Activated T-cell treated with anti-CD3 and anti-CD28 coated beads, Interleukin-2, amount 50 U/mL, for 24 hours (primary cell): ENCODE measurements around the gene USP24.
A peak's percentile ranks its signal among the peaks of the same experiment; 100 is the strongest.
"Not testable (repeated sequence)": the region's sequence is repeated elsewhere in the genome, so short reads cannot be mapped to it uniquely, and the experiment has no call there.

Source experiments
- DNase-seq: peaks from one replicate; pipeline ENCODE4 v3.0.0-alpha.2; 2020
- H3K27ac Mint-ChIP-seq: 2 replicates; pipeline ENCODE4 v1.8.0; 2020; ENCODE audit warnings: mild to moderate bottlenecking, mixed read lengths
- H3K27me3 Mint-ChIP-seq: 2 replicates; pipeline ENCODE4 v1.8.0; 2020; ENCODE audit warnings: mixed read lengths
- H3K36me3 Mint-ChIP-seq: 2 replicates; pipeline ENCODE4 v1.8.0; 2020; ENCODE audit warnings: low read depth, mixed read lengths
- H3K4me1 Mint-ChIP-seq: 2 replicates; pipeline ENCODE4 v1.8.0; 2020; ENCODE audit warnings: low read depth, mixed read lengths
- H3K4me3 Mint-ChIP-seq: 2 replicates; pipeline ENCODE4 v1.8.0; 2020; ENCODE audit warnings: mild to moderate bottlenecking, moderate library complexity, mixed read lengths
- H3K9me3 Mint-ChIP-seq: 2 replicates; pipeline ENCODE4 v1.8.0; 2020; ENCODE audit warnings: mixed read lengths

Gene USP24

GRCh38 chr1:55243655-55244054 is 28.5 kb upstream of the USP24 start:
- Mint-ChIP-seq H3K36me3 (no peaks in the 10 kb centered on the region), H3K4me3 (no peak overlapping the region), H3K27me3 (no peaks in the 10 kb centered on the region), H3K27ac (no peak overlapping the region), H3K4me1 (no peaks in the 10 kb centered on the region), H3K9me3 (no peaks in the 10 kb centered on the region)
- DNase-seq, result no peak

GRCh38 chr1:55239548-55239947 is 24.4 kb upstream of the USP24 start:
- DNase-seq, result no peak
- Mint-ChIP-seq H3K36me3 (no peaks in the 10 kb centered on the region), H3K9me3 (no peaks in the 10 kb centered on the region), H3K4me1 (peaks cover 2% of the 10 kb centered on the region), H3K27ac (no peak overlapping the region), H3K27me3 (peaks cover 3% of the 10 kb centered on the region), H3K4me3 (no peak overlapping the region)

- Mint-ChIP-seq H3K36me3 (no peaks in the 10 kb centered on the region), H3K4me3 (no peak overlapping the region), H3K27ac (no peak overlapping the region), H3K4me1 (peaks cover 4% of the 10 kb centered on the region), H3K9me3 (no peaks in the 10 kb centered on the region), H3K27me3 (peaks cover 14% of the 10 kb centered on the region)
- no peak for DNase-seq
Measured at GRCh38 chr1:55235722-55236121, 20.6 kb upstream of the USP24 start.

- DNase-seq, result no peak
- Mint-ChIP-seq H3K4me1 (peaks cover 4% of the 10 kb centered on the region), H3K27me3 (peaks cover 14% of the 10 kb centered on the region), H3K36me3 (no peaks in the 10 kb centered on the region), H3K9me3 (no peaks in the 10 kb centered on the region), H3K4me3 (no peak overlapping the region), H3K27ac (no peak overlapping the region)
Measured at GRCh38 chr1:55234016-55234415, 18.9 kb upstream of the USP24 start.

- H3K36me3 Mint-ChIP-seq, result peaks cover 3% of the 10 kb centered on the region
- H3K27me3 Mint-ChIP-seq, result peaks cover 14% of the 10 kb centered on the region
- no peak overlapping the region for H3K27ac Mint-ChIP-seq
Measured at GRCh38 chr1:55233145-55233777, 18.1 kb upstream of the USP24 start.

GRCh38 chr1:55232448-55233144 is 17.4 kb upstream of the USP24 start:
- peaks cover 3% of the 10 kb centered on the region for H3K9me3 Mint-ChIP-seq
- peaks cover 3% of the 10 kb centered on the region for H3K36me3 Mint-ChIP-seq
- no peak for DNase-seq
- no peak overlapping the region for H3K27ac Mint-ChIP-seq
- peaks cover 4% of the 10 kb centered on the region for H3K4me1 Mint-ChIP-seq
- no peak overlapping the region for H3K4me3 Mint-ChIP-seq
- peaks cover 14% of the 10 kb centered on the region for H3K27me3 Mint-ChIP-seq

More at GRCh38 chr1:55233145-55233777, 18.1 kb upstream of the USP24 start:
- H3K9me3 Mint-ChIP-seq, result peaks cover 3% of the 10 kb centered on the region
- DNase-seq, result no peak
- H3K4me1 Mint-ChIP-seq, result peaks cover 4% of the 10 kb centered on the region
- H3K4me3 Mint-ChIP-seq, result no peak overlapping the region

- peaks cover 14% of the 10 kb centered on the region for H3K27me3 Mint-ChIP-seq
- no peak overlapping the region for H3K27ac Mint-ChIP-seq
- peaks cover 4% of the 10 kb centered on the region for H3K4me1 Mint-ChIP-seq
- H3K36me3 Mint-ChIP-seq, result peaks cover 3% of the 10 kb centered on the region
- H3K4me3 Mint-ChIP-seq, result no peak overlapping the region
- no peak for DNase-seq
- peaks cover 5% of the 10 kb centered on the region for H3K9me3 Mint-ChIP-seq
Measured at GRCh38 chr1:55231745-55232144, 16.6 kb upstream of the USP24 start.

GRCh38 chr1:55230659-55231058 is 15.5 kb upstream of the USP24 start:
- H3K4me1 Mint-ChIP-seq, result peaks cover 2% of the 10 kb centered on the region
- peaks cover 14% of the 10 kb centered on the region for H3K27me3 Mint-ChIP-seq
- H3K27ac Mint-ChIP-seq, result no peak overlapping the region
- no peak for DNase-seq
- H3K9me3 Mint-ChIP-seq, result peaks cover 5% of the 10 kb centered on the region
- peaks cover 3% of the 10 kb centered on the region for H3K36me3 Mint-ChIP-seq
- no peak overlapping the region for H3K4me3 Mint-ChIP-seq

GRCh38 chr1:55229726-55230125 is 14.6 kb upstream of the USP24 start:
- H3K27ac Mint-ChIP-seq, H3K4me3 Mint-ChIP-seq, H3K9me3 Mint-ChIP-seq, H3K36me3 Mint-ChIP-seq, H3K4me1 Mint-ChIP-seq, DNase-seq: not testable (repeated sequence)
- H3K27me3 Mint-ChIP-seq, result peaks cover 12% of the 10 kb centered on the region

- H3K4me1 Mint-ChIP-seq, result no peaks in the 10 kb centered on the region
- peaks cover 3% of the 10 kb centered on the region for H3K36me3 Mint-ChIP-seq
- H3K9me3 Mint-ChIP-seq, result peaks cover 5% of the 10 kb centered on the region
- no peak for DNase-seq
- H3K27me3 Mint-ChIP-seq, result no peaks in the 10 kb centered on the region
- H3K27ac Mint-ChIP-seq, result no peak overlapping the region
- no peak overlapping the region for H3K4me3 Mint-ChIP-seq
Measured at GRCh38 chr1:55225228-55225627, 10.1 kb upstream of the USP24 start.

GRCh38 chr1:55224729-55225128 is 9.6 kb upstream of the USP24 start:
- Mint-ChIP-seq H3K9me3 (peaks cover 5% of the 10 kb centered on the region), H3K27me3 (no peaks in the 10 kb centered on the region), H3K4me1 (peaks cover 2% of the 10 kb centered on the region), H3K36me3 (peaks cover 3% of the 10 kb centered on the region), H3K4me3 (no peak overlapping the region), H3K27ac (no peak overlapping the region)
- DNase-seq, result no peak

GRCh38 chr1:55222152-55222551 is 7.0 kb upstream of the USP24 start:
- Mint-ChIP-seq H3K36me3 (no peaks in the 10 kb centered on the region), H3K27me3 (no peaks in the 10 kb centered on the region), H3K4me1 (peaks cover 18% of the 10 kb centered on the region), H3K4me3 (no peak overlapping the region), H3K9me3 (no peaks in the 10 kb centered on the region), H3K27ac (no peak overlapping the region)
- DNase-seq, result no peak

- H3K36me3 Mint-ChIP-seq, result peaks cover 24% of the 10 kb centered on the region
- DNase-seq, result no peak
- no peaks in the 10 kb centered on the region for H3K9me3 Mint-ChIP-seq
- H3K4me1 Mint-ChIP-seq, result peaks cover 46% of the 10 kb centered on the region
- H3K27ac Mint-ChIP-seq, result peak overlapping the region; percentile 89
- no peaks in the 10 kb centered on the region for H3K27me3 Mint-ChIP-seq
- H3K4me3 Mint-ChIP-seq, result peak overlapping the region; percentile 48
Measured at GRCh38 chr1:55217226-55217986, 2.2 kb upstream of the USP24 start.

- Mint-ChIP-seq H3K36me3 (peaks cover 32% of the 10 kb centered on the region), H3K27me3 (no peaks in the 10 kb centered on the region), H3K4me1 (peaks cover 58% of the 10 kb centered on the region), H3K4me3 (peak overlapping the region; percentile 90), H3K27ac (peak overlapping the region; percentile 98), H3K9me3 (no peaks in the 10 kb centered on the region)
- DNase-seq, result peak; percentile 36
Measured at GRCh38 chr1:55216096-55216495, 932 bp upstream of the USP24 start.

- no peak for DNase-seq
- H3K4me3 Mint-ChIP-seq, result peak overlapping the region; percentile 90
- H3K27ac Mint-ChIP-seq, result peak overlapping the region; percentile 58
- no peaks in the 10 kb centered on the region for H3K9me3 Mint-ChIP-seq
- H3K4me1 Mint-ChIP-seq, result peaks cover 70% of the 10 kb centered on the region
- peaks cover 32% of the 10 kb centered on the region for H3K36me3 Mint-ChIP-seq
- H3K27me3 Mint-ChIP-seq, result no peaks in the 10 kb centered on the region
Measured at GRCh38 chr1:55214934-55215193, 300 bp downstream of the USP24 start.
